NT2/D1 (cell line): Measurements from ENCODE around the gene CTNNB1.

ENCODE experiments used
- SUZ12 ChIP-seq: IDR thresholded peaks from 2 replicates; pipeline ENCODE4 v1.6.1; 2011; ENCODE audit not compliant: insufficient read length, insufficient read depth; ENCODE audit errors: extremely low read depth
- YY1 ChIP-seq: IDR thresholded peaks from 2 replicates; pipeline ENCODE4 v1.6.1; 2011; ENCODE audit not compliant: insufficient read length, insufficient read depth
- ZNF274 ChIP-seq: IDR thresholded peaks from 2 replicates; pipeline ENCODE4 v1.6.1; 2011; ENCODE audit warnings: mild to moderate bottlenecking, low read depth, low read length

GRCh38 chr3:41247055-41248004, 48.0 kb downstream of the CTNNB1 start:
- no peak for TF ChIP-seq ZNF274
- TF ChIP-seq SUZ12, result no peak
- no peak for TF ChIP-seq YY1
